Measurements from ENCODE around the gene SCN7A. TPM values are rescaled to one million over a fixed set of nuclear protein-coding genes. Genes with fewer than 3 reads are reported as not detected.
"Not testable (repeated sequence)": the region's sequence is repeated elsewhere in the genome, so short reads cannot be mapped to it uniquely, and the experiment has no call there.

Gene SCN7A
- total RNA-seq, result 5.0 TPM

- DNase-seq (ENCODE audit: low spot score), result no peak
Measured at GRCh38 chr2:166494140-166494624, at the start of gene SCN7A. Gene SCN7A (minus strand): TSS chr2:166494249. CDS start chr2:166477696, 16,553 bp downstream.

DNA sequence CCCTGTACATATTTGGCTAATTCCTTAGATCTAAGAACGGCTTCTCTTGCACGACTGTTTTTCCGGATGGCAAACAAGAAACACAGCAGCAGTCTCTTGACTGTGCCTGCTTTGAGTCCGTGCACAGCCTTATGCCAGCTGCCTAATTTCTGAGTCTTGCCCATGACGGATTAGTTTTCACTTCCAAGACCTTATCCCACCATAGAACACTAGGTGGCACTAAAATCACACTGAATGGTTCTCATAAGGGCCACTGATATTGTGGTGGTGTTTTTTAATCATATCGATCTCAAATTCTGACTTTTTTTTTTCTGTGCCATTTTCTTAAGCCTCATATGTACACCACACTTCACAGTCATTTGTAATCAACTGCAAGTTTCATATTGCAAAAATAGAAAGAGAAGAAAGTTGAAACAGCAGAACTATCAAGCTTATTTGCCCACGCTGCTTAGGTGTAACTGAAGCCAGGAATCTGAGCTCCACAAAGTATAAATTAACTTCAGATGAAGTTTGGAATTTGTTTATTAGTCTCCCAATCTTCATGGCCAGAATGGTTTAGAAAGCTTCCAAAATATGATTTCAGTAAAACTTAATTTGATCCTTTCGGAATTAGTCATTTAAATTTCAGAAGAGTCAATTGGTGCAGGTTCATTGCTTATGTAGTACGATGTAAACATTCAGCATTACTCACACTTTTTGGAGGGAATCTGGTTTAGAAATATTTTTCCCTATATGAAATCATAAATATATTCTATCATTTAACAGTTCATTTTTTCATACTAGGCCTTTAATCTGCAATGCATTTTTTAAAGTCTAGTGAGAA, 45.5 kb upstream of the SCN7A start:
- DNase-seq (ENCODE audit: low spot score), result no peak

- no peak for DNase-seq (ENCODE audit: low spot score)
Measured at GRCh38 chr2:166536111-166536510, 42.1 kb upstream of the SCN7A start.

GRCh38 chr2:166521155-166521554, 27.1 kb upstream of the SCN7A start:
- DNase-seq (ENCODE audit: low spot score), result no peak

DNA sequence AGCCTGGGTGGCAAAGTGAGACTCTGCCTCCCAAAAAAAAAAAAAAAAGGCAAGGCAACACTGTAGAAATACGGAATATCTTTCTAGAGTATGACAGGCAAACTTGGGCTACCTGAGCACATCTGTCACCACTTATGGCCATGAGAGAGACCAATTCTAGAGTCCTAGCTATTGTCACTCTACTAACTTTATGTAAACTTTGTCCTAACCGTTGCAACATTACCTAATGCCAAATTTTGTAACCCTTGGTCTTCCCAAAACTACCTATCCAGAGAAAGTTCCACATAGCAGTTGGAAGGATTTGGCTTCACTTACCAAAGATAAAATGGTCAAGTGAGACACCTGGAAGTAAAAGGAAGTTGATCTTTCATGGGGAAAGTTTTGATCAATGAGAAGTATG, 26.6 kb upstream of the SCN7A start:
- DNase-seq (ENCODE audit: low spot score), result no peak

GRCh38 chr2:166519391-166519962, 25.4 kb upstream of the SCN7A start:
- no peak for DNase-seq (ENCODE audit: low spot score)

- DNase-seq (ENCODE audit: low spot score), result no peak
Measured at GRCh38 chr2:166518634-166519390, 24.8 kb upstream of the SCN7A start.

DNA sequence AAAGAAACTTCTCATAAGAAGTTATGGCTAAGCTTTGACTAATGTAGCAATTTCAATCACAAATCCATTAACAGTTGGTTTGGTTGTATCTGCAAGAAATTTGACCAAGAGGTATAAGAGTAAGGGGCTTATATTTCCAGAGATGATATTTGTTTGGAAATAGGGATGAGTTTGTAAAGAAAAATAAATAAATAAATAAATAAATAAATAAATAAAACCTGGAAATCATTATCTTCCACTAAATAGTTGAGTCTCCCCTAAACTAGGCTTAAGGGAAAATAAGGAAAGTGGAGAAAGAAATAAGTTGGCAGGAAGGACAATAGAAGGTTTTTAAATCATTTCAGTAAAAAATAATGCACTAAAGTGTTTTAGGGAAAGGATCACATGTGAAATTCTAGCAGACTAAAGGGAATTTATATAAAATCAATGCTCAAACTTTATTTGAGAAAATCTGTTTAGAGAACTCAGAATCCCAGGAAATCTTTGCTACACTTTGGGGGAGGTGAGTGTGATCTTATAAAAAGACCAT, 23.5 kb upstream of the SCN7A start:
- no peak for DNase-seq (ENCODE audit: low spot score)

DNA sequence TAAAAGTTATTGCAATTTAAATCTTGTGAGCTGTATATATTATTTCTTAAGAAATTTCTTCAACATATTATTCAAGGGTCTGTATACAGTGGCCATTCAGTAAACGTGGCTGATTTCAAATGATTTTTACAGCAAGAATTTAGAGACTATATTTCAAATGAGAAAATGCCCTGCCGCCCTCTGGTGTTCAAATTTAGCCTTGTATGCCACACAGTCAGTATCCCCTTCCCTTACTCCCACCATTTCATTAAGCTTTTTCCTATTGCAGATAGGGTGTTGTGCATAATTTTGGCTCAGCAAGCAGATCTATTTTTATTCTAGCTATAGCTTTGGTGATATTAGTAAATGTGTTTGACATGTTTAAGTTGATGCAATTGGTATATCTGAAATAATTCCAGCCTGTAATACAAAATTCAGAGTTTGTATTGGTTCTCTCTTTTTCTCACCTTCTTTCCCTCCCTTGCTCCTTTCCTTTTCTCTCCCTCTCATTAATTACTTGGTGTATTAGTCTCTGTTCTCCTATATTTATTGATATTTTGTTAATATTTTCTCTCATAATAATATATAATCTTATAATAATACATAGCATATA, 22.8 kb upstream of the SCN7A start:
- no peak for DNase-seq (ENCODE audit: low spot score)

DNA sequence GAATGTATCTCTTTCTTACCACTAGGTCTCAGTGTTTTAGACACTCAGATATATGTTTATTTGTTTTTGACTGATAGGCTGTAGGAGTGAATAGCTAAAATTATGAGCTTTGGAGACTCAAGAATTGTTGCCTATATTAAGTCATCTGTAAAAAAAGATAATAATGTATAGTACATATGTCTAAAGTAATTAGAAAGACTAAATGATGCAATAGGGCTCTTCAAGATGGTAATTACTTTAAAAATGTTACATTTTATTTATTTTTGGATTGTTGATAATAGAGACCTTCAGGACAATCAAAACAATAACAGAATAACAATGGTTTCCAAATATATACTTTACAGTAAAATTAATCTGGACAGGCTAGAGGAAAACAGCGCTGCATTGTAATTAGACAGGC, 19.9 kb upstream of the SCN7A start:
- DNase-seq (ENCODE audit: low spot score), result no peak

DNA sequence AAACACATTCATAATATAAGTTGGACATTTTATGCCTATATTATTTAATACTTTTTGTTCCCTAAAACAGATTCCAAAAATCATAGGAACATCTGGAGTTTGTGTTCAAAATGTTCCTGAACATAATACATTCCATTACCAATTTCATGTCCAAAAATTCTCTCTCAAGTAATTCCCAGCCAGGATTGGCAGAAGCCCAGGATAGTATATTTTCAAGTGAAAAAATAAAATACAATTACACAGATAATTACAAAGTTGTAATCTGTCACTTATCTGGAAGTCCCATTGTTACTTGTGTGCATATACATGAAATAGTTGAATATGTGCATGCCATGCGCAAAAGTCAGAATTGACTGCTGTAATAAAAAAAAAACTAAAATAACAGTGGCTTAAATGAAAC, 5.2 kb upstream of the SCN7A start:
- no peak for DNase-seq (ENCODE audit: low spot score)

DNA sequence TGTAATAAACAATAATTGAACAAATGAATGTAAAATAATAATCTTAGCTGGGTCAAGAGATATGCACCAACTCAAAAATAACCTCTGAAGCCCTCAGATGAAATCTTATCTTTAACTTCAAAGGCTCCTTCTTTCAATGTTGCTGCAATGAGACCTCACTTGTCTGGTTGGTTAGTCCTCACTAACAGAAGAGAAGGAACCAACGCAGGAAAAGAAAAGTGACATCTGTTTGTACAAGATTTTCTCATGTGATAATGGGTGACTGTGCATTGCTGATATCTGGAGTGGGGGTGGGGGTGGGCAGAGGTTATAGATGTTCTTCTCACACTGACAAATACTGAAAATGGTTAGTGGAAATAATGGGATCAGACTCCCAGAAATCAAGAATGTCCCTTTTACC, 2.6 kb downstream of the SCN7A start:
- no peak for DNase-seq (ENCODE audit: low spot score)

- DNase-seq (ENCODE audit: low spot score), result no peak
Measured at GRCh38 chr2:166487171-166487570, 6.9 kb downstream of the SCN7A start.

GRCh38 chr2:166485558-166486178, 8.4 kb downstream of the SCN7A start:
- no peak for DNase-seq (ENCODE audit: low spot score)

DNA sequence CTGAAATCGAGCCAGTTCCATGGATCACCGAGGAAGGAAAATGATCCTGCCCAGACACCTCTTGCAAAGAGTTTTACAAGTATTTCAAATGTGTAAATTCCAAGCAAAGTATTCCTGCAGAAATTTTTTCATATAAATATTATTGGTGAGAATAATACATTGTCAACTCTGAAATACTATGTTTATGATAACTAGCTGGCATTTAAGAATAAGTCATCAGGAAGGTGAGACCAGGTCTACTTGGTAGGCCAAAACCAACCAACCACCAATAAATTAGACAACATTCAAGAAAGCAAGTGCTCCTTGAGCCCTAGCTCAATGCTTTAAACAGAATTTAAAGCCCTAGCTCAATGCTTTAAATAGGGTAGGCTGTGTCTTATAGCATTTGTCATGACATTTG, 21.7 kb downstream of the SCN7A start:
- no peak for DNase-seq (ENCODE audit: low spot score)

- DNase-seq (ENCODE audit: low spot score), result no peak
Measured at GRCh38 chr2:166468124-166469024, 25.7 kb downstream of the SCN7A start.

GRCh38 chr2:166464187-166464586, 29.9 kb downstream of the SCN7A start:
- DNase-seq (ENCODE audit: low spot score), result no peak

DNA sequence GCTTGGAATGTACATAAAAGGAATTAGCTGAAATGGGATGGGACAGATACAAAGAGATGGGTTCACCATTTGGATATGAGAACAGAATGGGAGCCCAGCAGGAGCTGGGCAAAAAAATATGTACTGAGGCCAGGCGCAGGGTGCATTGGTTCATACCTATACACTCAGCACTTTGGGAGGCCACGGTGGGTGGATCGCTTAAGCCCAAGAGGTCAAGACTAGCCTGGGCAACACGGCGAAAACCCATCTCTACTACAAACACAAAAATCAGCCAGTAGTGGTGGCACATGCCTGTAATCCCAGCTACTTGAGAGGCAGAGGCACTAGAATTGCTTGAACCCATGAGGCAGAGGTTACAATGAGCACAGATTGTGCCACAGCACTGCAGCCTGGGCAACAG, 30.4 kb downstream of the SCN7A start:
- DNase-seq (ENCODE audit: low spot score), result no peak

DNA sequence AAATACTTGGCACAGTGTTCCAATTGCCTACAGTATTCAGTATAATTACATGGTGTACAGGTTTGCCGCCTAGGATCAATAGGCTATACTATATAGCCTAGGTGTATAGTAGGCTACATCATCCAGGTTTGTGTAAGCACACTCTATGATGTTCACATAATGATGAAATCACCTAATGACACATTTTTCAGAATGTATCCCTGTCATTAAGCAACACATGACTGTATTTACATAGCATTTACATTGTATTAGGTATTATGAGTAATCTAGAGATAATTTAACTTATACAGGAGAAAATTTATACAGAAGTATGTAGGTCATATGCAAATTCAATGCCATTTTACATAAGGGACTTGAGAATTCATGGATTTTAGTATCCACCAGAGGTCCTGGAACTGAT, 35.4 kb downstream of the SCN7A start:
- no peak for DNase-seq (ENCODE audit: low spot score)

DNA sequence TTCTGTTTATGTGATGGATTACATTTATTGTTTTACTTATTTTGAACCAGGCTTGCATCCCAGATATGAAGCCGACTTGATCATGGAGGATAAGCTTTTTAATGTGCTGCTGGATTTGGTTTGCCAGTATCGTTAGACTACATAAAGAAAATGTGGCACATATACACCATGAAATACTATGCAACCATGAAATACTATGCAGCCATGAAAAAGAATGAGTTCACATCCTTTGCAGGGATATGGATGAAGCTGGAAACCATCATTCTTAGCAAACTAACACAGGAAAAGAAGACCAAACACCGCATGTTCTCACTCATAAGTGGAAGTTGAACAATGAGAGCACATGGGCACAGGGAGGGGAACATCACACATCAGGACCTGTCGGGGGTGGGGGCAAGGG, 38.2 kb downstream of the SCN7A start:
- not testable (repeated sequence) for DNase-seq (ENCODE audit: low spot score)

Measured in ureter (tissue), 1 donor.